Activated CD4-positive, alpha-beta T cell treated with anti-CD3 and anti-CD28 coated beads, Interleukin-2, amount 50 U/mL, for 4 hours (primary cell): ENCODE measurements around the gene IFITM5.
"Not testable (repeated sequence)": the region's sequence is repeated elsewhere in the genome, so short reads cannot be mapped to it uniquely, and the experiment has no call there.

Experiments used
- DNase-seq, 2 experiments: peaks; one replicate each; pipeline ENCODE4 v3.0.0-alpha.2; 2020

The IFITM5 gene

DNA sequence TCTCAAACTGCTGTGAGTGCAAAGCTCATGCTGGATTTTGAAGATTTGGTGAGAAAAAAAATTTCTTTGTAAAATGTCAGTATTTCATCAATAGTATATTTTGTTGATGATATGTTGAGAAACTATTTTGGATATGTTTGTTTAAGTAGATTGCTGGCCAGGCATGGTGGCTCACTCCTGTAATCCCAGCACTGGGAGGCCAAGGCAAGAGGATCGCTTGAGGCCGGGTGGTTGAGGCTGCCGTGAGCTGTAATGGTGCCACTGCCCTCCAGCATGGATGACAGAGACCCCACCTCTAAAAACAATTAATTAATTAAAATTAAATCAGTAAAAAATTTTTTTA is 28.2 kb upstream of the IFITM5 start:
- DNase-seq: no peak

DNA sequence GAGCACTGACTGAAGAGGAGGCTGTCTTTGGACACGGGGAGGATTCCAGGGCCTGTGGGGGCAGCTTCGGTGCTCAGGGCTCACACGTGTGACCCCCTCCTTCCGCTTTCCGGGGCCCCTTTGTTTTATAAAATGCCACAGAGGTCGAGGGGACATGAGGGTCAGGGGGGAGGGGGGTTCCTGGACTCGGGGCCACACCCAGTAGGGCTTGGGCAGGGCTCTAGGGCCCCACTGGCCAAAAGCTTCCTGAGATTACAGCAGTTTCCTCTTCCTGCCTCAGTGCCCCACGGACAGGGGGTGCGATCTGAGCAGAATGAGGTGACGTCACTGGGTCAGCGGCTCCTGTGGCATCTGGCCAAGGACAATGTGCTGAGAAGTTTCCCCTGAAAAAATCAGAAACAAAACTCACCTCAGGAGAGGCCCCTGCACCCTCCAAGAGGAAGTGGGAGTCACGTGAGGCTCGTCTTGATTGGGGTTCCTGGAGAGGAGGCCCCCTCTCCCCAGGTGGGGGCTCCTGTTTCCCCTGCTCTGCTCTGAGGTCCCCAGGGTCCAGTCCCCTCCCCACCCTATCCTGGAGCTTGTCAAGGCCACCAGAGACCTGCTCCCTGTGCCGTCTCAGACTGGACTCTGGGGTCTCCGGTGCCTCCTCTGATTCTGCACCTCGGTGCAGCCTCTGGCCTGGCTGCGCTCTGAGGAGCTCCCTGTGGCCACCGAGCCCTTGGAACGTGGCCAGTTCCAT is 27.7 kb upstream of the IFITM5 start:
- DNase-seq: peak in 1 of 2 experiments; percentile 27

GRCh38 chr11:326592-326841 is 27.2 kb upstream of the IFITM5 start:
- DNase-seq: no peak

GRCh38 chr11:325796-326591 is 26.7 kb upstream of the IFITM5 start:
- no peak for DNase-seq

DNA sequence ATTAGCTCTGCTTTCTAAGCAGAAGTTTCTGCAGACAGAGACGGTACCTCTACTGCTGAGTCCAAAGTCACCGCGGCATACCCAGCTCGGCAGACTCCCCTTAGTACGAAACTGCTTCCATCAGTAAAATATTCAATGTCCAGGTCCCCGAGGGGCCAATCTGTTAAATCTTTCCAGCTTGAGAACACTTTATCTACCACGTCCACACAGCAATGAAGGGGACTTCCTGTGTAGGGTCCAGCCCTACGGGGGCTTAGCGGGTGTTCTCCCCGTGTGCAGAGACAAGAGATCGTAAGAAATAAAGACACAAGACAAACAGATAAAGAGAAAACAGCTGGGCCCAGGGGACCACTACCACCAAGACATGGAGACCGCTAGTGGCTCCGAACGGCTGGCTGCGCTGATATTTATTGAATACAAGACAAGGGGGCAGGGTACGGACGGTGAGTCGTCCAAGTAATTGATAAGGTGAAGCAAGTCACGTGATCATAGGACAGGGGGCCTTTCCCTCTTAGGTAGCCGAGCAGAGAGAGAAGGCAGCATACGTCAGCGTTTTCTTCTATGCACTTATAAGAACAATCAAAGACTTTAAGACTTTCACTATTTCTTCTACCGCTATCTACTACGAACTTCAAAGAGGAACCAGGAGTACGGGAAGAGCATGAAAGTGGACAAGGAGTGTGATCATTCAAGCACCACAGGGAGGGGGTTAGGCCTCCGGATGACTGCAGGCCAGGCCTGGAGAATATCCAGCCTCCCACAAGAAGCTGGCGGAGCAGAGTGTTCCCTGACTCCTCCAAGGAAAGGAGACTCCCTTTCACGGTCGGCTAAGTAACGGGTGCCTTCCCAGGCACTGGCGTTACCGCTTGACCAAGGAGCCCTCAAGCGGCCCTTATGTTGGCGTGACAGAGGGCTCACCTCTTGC is 25.5 kb upstream of the IFITM5 start:
- not testable (repeated sequence) for DNase-seq

DNA sequence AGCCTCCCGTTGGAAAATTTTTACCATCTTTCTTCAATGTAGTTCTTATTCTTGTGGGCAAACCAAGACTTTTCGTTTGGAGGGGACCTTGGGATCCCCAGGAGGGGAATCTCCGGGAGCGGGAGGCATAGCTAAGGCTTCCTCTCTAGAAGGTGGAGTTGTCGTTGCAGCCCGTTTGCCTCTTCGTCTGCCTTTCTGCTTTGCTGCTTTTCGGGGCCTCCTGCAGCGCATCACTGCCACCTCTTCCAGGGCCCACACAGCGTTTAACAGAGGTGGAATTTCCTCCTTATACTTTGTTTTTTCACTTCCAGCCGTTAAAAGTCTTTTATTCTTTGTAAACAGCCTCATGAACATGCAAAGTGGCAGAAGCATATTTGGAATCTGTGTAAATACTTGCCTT is 24.8 kb upstream of the IFITM5 start:
- DNase-seq: no peak

- DNase-seq: not testable (repeated sequence)
Observed at GRCh38 chr11:319888-320273, 20.6 kb upstream of the IFITM5 start.

- DNase-seq: not testable (repeated sequence)
Observed at GRCh38 chr11:319121-319887, 20.0 kb upstream of the IFITM5 start.

- DNase-seq: not testable (repeated sequence)
Observed at GRCh38 chr11:318405-319120, 19.2 kb upstream of the IFITM5 start.

GRCh38 chr11:317668-318404 is 18.5 kb upstream of the IFITM5 start:
- not testable (repeated sequence) for DNase-seq

- DNase-seq: no peak
Observed at GRCh38 chr11:316891-317301, 17.6 kb upstream of the IFITM5 start.

GRCh38 chr11:316031-316701 is 16.8 kb upstream of the IFITM5 start:
- DNase-seq: no peak

- no peak for DNase-seq
Observed at GRCh38 chr11:315516-315994, 16.2 kb upstream of the IFITM5 start.

- no peak for DNase-seq
Observed at GRCh38 chr11:315051-315481, 15.7 kb upstream of the IFITM5 start.

GRCh38 chr11:314554-314875 is 15.2 kb upstream of the IFITM5 start:
- DNase-seq: not testable (repeated sequence)

GRCh38 chr11:313787-314553 is 14.6 kb upstream of the IFITM5 start, which contains the start of gene IFITM1:
IFITM1 (plus strand) TSS chr11:314040; CDS start chr11:314171, 131 bp downstream.
- DNase-seq: peak in 1 of 2 experiments; percentile 38

DNA sequence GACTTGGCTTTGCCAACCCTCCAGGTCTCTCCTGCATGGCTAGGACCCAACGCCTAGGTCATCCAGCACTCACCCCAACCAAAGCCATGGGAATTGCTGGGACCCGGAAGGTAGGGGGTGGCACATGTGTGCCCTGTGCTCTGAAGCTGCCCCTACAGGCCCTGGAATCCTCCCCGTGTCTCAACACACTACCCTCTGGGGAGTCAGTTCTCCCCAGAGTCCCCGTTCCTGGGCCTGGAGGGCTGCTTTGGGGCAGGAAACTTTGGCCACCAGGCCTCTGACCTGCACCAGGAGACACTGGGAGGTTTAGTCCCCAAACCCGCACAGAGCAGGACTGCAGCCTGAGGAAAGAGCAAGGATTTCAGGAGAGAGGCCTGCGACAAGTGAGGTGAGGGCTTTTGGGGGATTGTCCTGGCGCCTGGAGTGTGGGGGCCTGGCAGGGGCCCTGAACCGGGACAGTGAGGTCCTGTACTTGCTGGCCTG is 14.0 kb upstream of the IFITM5 start:
- DNase-seq: no peak

- DNase-seq: no peak
Observed at GRCh38 chr11:312092-312816, 12.9 kb upstream of the IFITM5 start.
